SHP77 (cell line): ENCODE data around the gene CAMK2N2.

Source experiments
- DNase-seq, 2 experiments: peaks; one replicate each; lab custom pipeline; 2025; lab: John Stamatoyannopoulos, UW

The CAMK2N2 gene

GRCh38 chr3:184222521-184222920 is 38.8 kb downstream of the CAMK2N2 start:
- DNase-seq = no peak

GRCh38 chr3:184218814-184219213 is 42.5 kb downstream of the CAMK2N2 start:
- no peak for DNase-seq

- DNase-seq = no peak
Measured at GRCh38 chr3:184211718-184212117, 49.6 kb downstream of the CAMK2N2 start.

GRCh38 chr3:184211297-184211696 is 50.1 kb downstream of the CAMK2N2 start:
- DNase-seq = no peak
